ENCODE measurements around the gene EHHADH. TPM values are rescaled to one million over a fixed set of nuclear protein-coding genes. Genes with fewer than 3 reads are reported as not detected.

Gene EHHADH
- total and polyA plus RNA-seq, 2 of the 13 experiments (the other 11 are each of a cell fraction or from before 2014, with no cell fraction given): 14.5 to 38.9 TPM

DNA sequence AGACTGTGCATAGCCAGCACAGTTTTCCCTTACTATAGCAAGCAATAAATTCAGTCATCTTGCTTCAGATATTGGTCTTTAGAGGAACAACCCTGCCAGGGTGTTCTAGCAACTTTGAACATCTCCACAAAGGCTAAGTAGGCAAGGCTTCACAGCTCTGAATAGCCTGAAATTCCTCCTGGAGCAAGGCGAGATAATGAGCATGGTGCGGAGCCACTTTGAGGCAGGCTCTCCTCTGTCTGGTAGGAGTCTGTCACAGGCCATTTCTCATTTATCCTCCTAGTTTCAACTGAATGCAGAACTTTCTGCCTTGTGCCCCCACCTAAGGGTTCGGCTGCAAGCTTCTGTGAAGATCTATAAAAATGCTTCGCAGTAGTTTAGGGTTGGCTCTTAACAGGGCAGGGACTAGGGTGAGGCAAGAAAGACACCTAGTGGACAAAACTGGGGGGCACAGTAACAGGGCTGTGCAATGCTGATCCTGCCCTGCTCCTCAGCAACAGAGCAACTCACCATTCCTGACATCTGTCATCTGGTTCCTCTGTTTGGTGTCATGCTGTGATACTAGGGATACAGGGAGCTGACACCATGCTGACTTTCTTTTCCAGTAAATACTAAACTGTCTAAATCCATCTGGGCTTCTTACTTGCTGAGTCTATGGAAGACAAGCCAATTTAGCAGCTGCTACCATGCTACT, 16.6 kb upstream of the EHHADH start (continued):
- no peak for TF ChIP-seq TBX3 (IDR thresholded peaks at IDR 0.05; ENCODE audit: borderline replicate concordance)
- no peak for TF ChIP-seq ZNF674 (CRISPR knock-in tag; IDR thresholded peaks at IDR 0.05; ENCODE audit: low read depth)
- TF ChIP-seq ZC3H13 (CRISPR knock-in tag; IDR thresholded peaks at IDR 0.05): no peak
- TF ChIP-seq STAG1 (CRISPR knock-in tag; IDR thresholded peaks at IDR 0.05): peak; percentile 87
- no peak for TF ChIP-seq RFXANK (CRISPR knock-in tag; IDR thresholded peaks at IDR 0.05)
- TF ChIP-seq, protein P1, sequence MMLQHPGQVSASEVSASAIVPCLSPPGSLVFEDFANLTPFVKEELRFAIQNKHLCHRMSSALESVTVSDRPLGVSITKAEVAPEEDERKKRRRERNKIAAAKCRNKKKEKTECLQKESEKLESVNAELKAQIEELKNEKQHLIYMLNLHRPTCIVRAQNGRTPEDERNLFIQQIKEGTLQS (CRISPR knock-in tag; IDR thresholded peaks at IDR 0.05): no peak
- TF ChIP-seq ZNF776 (CRISPR knock-in tag; IDR thresholded peaks at IDR 0.05): no peak
- peak; percentile 80 for TF ChIP-seq SMC3 (IDR thresholded peaks at IDR 0.05; ENCODE audit: low read length)
- TF ChIP-seq CHCHD3 (CRISPR knock-in tag; IDR thresholded peaks at IDR 0.05): no peak
- no peak for TF ChIP-seq ZNF282 (IDR thresholded peaks at IDR 0.05; ENCODE audit: partially characterized antibody)
- TF ChIP-seq, protein P2, sequence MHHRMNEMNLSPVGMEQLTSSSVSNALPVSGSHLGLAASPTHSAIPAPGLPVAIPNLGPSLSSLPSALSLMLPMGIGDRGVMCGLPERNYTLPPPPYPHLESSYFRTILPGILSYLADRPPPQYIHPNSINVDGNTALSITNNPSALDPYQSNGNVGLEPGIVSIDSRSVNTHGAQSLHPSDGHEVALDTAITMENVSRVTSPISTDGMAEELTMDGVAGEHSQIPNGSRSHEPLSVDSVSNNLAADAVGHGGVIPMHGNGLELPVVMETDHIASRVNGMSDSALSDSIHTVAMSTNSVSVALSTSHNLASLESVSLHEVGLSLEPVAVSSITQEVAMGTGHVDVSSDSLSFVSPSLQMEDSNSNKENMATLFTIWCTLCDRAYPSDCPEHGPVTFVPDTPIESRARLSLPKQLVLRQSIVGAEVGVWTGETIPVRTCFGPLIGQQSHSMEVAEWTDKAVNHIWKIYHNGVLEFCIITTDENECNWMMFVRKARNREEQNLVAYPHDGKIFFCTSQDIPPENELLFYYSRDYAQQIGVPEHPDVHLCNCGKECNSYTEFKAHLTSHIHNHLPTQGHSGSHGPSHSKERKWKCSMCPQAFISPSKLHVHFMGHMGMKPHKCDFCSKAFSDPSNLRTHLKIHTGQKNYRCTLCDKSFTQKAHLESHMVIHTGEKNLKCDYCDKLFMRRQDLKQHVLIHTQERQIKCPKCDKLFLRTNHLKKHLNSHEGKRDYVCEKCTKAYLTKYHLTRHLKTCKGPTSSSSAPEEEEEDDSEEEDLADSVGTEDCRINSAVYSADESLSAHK (CRISPR knock-in tag; IDR thresholded peaks at IDR 0.05; ENCODE audit: borderline replicate concordance): no peak
- no peak for TF ChIP-seq ZSCAN20 (CRISPR knock-in tag; IDR thresholded peaks at IDR 0.05; ENCODE audit: borderline replicate concordance)
- TF ChIP-seq ELF3 (CRISPR knock-in tag; IDR thresholded peaks at IDR 0.05): 0 out of 2 replicates have a peak, but pooled peaks have one; percentile 22
- TF ChIP-seq ZFAT (CRISPR knock-in tag; conservative IDR thresholded peaks at IDR 0.05): no peak
- TF ChIP-seq, protein P3, sequence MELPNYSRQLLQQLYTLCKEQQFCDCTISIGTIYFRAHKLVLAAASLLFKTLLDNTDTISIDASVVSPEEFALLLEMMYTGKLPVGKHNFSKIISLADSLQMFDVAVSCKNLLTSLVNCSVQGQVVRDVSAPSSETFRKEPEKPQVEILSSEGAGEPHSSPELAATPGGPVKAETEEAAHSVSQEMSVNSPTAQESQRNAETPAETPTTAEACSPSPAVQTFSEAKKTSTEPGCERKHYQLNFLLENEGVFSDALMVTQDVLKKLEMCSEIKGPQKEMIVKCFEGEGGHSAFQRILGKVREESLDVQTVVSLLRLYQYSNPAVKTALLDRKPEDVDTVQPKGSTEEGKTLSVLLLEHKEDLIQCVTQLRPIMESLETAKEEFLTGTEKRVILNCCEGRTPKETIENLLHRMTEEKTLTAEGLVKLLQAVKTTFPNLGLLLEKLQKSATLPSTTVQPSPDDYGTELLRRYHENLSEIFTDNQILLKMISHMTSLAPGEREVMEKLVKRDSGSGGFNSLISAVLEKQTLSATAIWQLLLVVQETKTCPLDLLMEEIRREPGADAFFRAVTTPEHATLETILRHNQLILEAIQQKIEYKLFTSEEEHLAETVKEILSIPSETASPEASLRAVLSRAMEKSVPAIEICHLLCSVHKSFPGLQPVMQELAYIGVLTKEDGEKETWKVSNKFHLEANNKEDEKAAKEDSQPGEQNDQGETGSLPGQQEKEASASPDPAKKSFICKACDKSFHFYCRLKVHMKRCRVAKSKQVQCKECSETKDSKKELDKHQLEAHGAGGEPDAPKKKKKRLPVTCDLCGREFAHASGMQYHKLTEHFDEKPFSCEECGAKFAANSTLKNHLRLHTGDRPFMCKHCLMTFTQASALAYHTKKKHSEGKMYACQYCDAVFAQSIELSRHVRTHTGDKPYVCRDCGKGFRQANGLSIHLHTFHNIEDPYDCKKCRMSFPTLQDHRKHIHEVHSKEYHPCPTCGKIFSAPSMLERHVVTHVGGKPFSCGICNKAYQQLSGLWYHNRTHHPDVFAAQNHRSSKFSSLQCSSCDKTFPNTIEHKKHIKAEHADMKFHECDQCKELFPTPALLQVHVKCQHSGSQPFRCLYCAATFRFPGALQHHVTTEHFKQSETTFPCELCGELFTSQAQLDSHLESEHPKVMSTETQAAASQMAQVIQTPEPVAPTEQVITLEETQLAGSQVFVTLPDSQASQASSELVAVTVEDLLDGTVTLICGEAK (IDR thresholded peaks at IDR 0.05): no peak
- TF ChIP-seq, protein P3 (CRISPR knock-in tag; IDR thresholded peaks at IDR 0.05): no peak
- TF ChIP-seq CEBPB (IDR thresholded peaks at IDR 0.05; ENCODE audit: borderline replicate concordance, low read depth, low read length): peak; percentile 17; the same call in 1 of the 2 replicates
- no peak for TF ChIP-seq SOX5 (CRISPR knock-in tag; IDR thresholded peaks at IDR 0.05; ENCODE audit: borderline replicate concordance)
- no peak for TF ChIP-seq HHEX (CRISPR knock-in tag; IDR thresholded peaks at IDR 0.05)
- 0 out of 2 replicates have a peak, but pooled peaks have one; percentile 35 for TF ChIP-seq GATAD2A (CRISPR knock-in tag; IDR thresholded peaks at IDR 0.05)
- TF ChIP-seq ZNF431 (CRISPR knock-in tag; IDR thresholded peaks at IDR 0.05; ENCODE audit: borderline replicate concordance, low read depth): 0 out of 2 replicates have a peak, but pooled peaks have one; percentile 26
